HepG2 (cell line): ENCODE results near the gene MYH10. TPM values are rescaled to one million over a fixed set of nuclear protein-coding genes. Genes with fewer than 3 reads are reported as not detected.

ENCODE experiments used
- GATAD2A ChIP-seq: IDR thresholded peaks from 2 replicates; pipeline ENCODE4 v1.6.1; 2016
- HNRNPK ChIP-seq: fragments of 200-400 bp; formaldehyde crosslinking; IDR thresholded peaks from 2 replicates; pipeline ENCODE4 v1.6.1; 2018; ENCODE audit warnings: low read length, low read depth, moderate library complexity, mild to moderate bottlenecking; ENCODE audit not compliant: poor library complexity, severe bottlenecking
- KDM6A ChIP-seq: IDR thresholded peaks from 2 replicates; pipeline ENCODE4 v1.6.1; 2016; ENCODE audit warnings: low read depth
- KMT2B ChIP-seq: IDR thresholded peaks from 2 replicates; pipeline ENCODE4 v1.6.1; 2016; ENCODE audit warnings: missing genetic modification reagents, missing compliant biosample characterization
- MIER2 ChIP-seq: IDR thresholded peaks from 2 replicates; pipeline ENCODE4 v1.6.1; 2016; ENCODE audit warnings: missing biosample characterization, missing genetic modification reagents
- NCOA2 ChIP-seq: sonication (generic); formaldehyde crosslinking; IDR thresholded peaks from 2 replicates; pipeline ENCODE4 v1.8.0; 2022; ENCODE audit warnings: inconsistent platforms
- NCOR1 ChIP-seq: fragments of 200-600 bp; sonication (generic); IDR thresholded peaks from 2 replicates; pipeline ENCODE4 v1.7.0; 2017; ENCODE audit warnings: antibody characterized with exemption, low read length, borderline replicate concordance
- PAF1 ChIP-seq: IDR thresholded peaks from 2 replicates; pipeline ENCODE4 v1.6.1; 2016; ENCODE audit warnings: missing genetic modification reagents, missing compliant biosample characterization
- PCBP2 ChIP-seq: fragments of 200-400 bp; formaldehyde crosslinking; optimal IDR thresholded peaks from 2 replicates; pipeline ENCODE3; 2018; ENCODE audit warnings: low read length, low read depth; ENCODE audit not compliant: poor library complexity, severe bottlenecking
- RNF2 ChIP-seq: fragments of 450-650 bp; conservative IDR thresholded peaks from 2 replicates; pipeline ENCODE4 v1.6.1; 2016; ENCODE audit warnings: low read depth
- SMARCC2 ChIP-seq: fragments of 450-650 bp; IDR thresholded peaks from 2 replicates; pipeline ENCODE4 v1.6.1; 2017; ENCODE audit warnings: antibody characterized with exemption, mild to moderate bottlenecking
- SP2 ChIP-seq: sonication (generic); formaldehyde crosslinking; IDR thresholded peaks from 2 replicates; pipeline ENCODE4 v1.5.1; 2020; ENCODE audit warnings: mild to moderate bottlenecking, missing genetic modification reagents
- TOPORS ChIP-seq: sonication (generic); formaldehyde crosslinking; IDR thresholded peaks from 2 replicates; pipeline ENCODE4 v1.8.0; 2023; ENCODE audit warnings: mild to moderate bottlenecking, missing genetic modification reagents
- ZNF138 ChIP-seq: sonication (generic); formaldehyde crosslinking; IDR thresholded peaks from 2 replicates; pipeline ENCODE4 v1.5.0; 2020; ENCODE audit warnings: mild to moderate bottlenecking, low read depth, missing genetic modification reagents
- ZNF264 ChIP-seq: sonication (generic); formaldehyde crosslinking; IDR thresholded peaks from 2 replicates; pipeline ENCODE4 v1.4.0; 2020; ENCODE audit warnings: missing genetic modification reagents
- ZNF274 ChIP-seq: sonication (generic); formaldehyde crosslinking; IDR thresholded peaks from 2 replicates; pipeline ENCODE4 v1.5.1; 2020; ENCODE audit warnings: mild to moderate bottlenecking, missing genetic modification reagents
- polyA plus RNA-seq, 8 experiments: library from polyadenylated mRNA; depleted of rRNA in 3 of 8; stranded (reverse) in 7 of 8; unstranded in 1 of 8; fragments of >200 nt; fragmentation: Illumina TruSeq in 4 of 8; extraction: Trizol in 4 of 8; gene quantifications; 2 replicates each; pipeline versions ENCODE4 v1.2.1 to v1.2.3, GENCODE V29; 2011 to 2016; ENCODE audit warnings: low read depth in 4 of 8, missing spikeins in 1 of 8, mixed read lengths in 1 of 8; ENCODE audit not compliant: insufficient read depth in 1 of 8
- total RNA-seq, 5 experiments: library from RNA; depleted of rRNA; stranded (reverse); fragments of >200 nt; fragmentation: Illumina TruSeq; extraction: Trizol; gene quantifications; 2 replicates each; pipeline ENCODE4 v1.2.3, GENCODE V29; 2016; ENCODE audit warnings: low read depth in 1 of 5
- TF ChIP-seq, protein P1 (sequence below): IDR thresholded peaks from 2 replicates; pipeline ENCODE4 v1.6.1; 2016; ENCODE audit warnings: mild to moderate bottlenecking
- TF ChIP-seq, protein P2 (sequence below): sonication (generic); formaldehyde crosslinking; IDR thresholded peaks from 2 replicates; pipeline ENCODE4 v1.4.0; 2020; ENCODE audit warnings: missing genetic modification reagents
- TF ChIP-seq, protein P3 (sequence below): sonication (generic); formaldehyde crosslinking; IDR thresholded peaks from 2 replicates; pipeline ENCODE4 v1.9.0; 2022; ENCODE audit warnings: missing genetic modification reagents, mild to moderate bottlenecking, borderline replicate concordance
- TF ChIP-seq, protein P4 (sequence below): sonication (generic); formaldehyde crosslinking; IDR thresholded peaks from 2 replicates; pipeline ENCODE4 v1.8.1; 2022; ENCODE audit warnings: mild to moderate bottlenecking, missing genetic modification reagents
- TF ChIP-seq, protein P5 (sequence below): IDR thresholded peaks from 2 replicates; pipeline ENCODE4 v1.6.1; 2018; ENCODE audit warnings: missing genetic modification reagents, mild to moderate bottlenecking, missing compliant biosample characterization
- TF ChIP-seq, protein P6 (sequence below): sonication (generic); formaldehyde crosslinking; IDR thresholded peaks from 2 replicates; pipeline ENCODE4 v1.4.0; 2020; ENCODE audit warnings: missing genetic modification reagents, borderline replicate concordance

MYH10 gene
- total and polyA plus RNA-seq, 2 of the 13 experiments (the other 11 are each of a cell fraction or from before 2014, with no cell fraction given) = 43.4 to 68.6 TPM

DNA sequence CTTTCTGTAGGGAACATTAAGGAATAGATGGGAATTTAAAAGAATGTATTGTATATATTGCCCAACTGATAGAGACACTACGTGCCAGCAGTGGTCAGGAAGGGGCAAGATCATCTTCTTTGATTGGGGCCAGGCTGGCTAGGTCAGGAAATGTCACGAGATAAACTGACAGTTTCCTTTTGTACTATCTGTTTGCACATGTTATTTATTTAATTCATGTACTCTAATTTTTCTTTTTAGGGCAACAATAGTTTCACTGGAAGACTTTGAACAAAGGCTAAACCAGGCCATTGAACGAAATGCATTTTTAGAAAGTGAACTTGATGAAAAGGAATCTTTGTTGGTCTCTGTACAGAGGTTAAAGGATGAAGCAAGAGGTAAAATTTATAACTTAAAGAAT lies 182.2 kb downstream of the MYH10 start (continued):
- TF ChIP-seq, protein P1, sequence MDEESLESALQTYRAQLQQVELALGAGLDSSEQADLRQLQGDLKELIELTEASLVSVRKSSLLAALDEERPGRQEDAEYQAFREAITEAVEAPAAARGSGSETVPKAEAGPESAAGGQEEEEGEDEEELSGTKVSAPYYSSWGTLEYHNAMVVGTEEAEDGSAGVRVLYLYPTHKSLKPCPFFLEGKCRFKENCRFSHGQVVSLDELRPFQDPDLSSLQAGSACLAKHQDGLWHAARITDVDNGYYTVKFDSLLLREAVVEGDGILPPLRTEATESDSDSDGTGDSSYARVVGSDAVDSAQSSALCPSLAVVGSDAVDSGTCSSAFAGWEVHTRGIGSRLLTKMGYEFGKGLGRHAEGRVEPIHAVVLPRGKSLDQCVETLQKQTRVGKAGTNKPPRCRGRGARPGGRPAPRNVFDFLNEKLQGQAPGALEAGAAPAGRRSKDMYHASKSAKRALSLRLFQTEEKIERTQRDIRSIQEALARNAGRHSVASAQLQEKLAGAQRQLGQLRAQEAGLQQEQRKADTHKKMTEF (CRISPR knock-in tag) = 0 out of 2 replicates have a peak, but pooled peaks have one; percentile 40
- TF ChIP-seq ZNF264 (0 out of 2 replicates have a peak, but pooled peaks have one; percentile 55), SMARCC2 (no peak), PCBP2 (no peak), KMT2B (CRISPR knock-in tag) (no peak), KDM6A (CRISPR knock-in tag) (no peak), HNRNPK (no peak), NCOR1 (peak; percentile 55; the same call in 1 of the 2 replicates), TOPORS (CRISPR knock-in tag) (no peak), PAF1 (CRISPR knock-in tag) (no peak), ZNF274 (no peak), ZNF138 (CRISPR knock-in tag) (no peak), NCOA2 (CRISPR knock-in tag) (peak; percentile 84), SP2 (CRISPR knock-in tag) (no peak), RNF2 (no peak), MIER2 (CRISPR knock-in tag) (no peak), GATAD2A (CRISPR knock-in tag) (peak; percentile 73)
- TF ChIP-seq, protein P2, sequence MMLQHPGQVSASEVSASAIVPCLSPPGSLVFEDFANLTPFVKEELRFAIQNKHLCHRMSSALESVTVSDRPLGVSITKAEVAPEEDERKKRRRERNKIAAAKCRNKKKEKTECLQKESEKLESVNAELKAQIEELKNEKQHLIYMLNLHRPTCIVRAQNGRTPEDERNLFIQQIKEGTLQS (CRISPR knock-in tag) = no peak
- TF ChIP-seq, protein P3, sequence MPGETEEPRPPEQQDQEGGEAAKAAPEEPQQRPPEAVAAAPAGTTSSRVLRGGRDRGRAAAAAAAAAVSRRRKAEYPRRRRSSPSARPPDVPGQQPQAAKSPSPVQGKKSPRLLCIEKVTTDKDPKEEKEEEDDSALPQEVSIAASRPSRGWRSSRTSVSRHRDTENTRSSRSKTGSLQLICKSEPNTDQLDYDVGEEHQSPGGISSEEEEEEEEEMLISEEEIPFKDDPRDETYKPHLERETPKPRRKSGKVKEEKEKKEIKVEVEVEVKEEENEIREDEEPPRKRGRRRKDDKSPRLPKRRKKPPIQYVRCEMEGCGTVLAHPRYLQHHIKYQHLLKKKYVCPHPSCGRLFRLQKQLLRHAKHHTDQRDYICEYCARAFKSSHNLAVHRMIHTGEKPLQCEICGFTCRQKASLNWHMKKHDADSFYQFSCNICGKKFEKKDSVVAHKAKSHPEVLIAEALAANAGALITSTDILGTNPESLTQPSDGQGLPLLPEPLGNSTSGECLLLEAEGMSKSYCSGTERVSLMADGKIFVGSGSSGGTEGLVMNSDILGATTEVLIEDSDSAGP (CRISPR knock-in tag) = no peak
- TF ChIP-seq, protein P4, sequence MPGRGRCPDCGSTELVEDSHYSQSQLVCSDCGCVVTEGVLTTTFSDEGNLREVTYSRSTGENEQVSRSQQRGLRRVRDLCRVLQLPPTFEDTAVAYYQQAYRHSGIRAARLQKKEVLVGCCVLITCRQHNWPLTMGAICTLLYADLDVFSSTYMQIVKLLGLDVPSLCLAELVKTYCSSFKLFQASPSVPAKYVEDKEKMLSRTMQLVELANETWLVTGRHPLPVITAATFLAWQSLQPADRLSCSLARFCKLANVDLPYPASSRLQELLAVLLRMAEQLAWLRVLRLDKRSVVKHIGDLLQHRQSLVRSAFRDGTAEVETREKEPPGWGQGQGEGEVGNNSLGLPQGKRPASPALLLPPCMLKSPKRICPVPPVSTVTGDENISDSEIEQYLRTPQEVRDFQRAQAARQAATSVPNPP (CRISPR knock-in tag) = no peak
- TF ChIP-seq, protein P5, sequence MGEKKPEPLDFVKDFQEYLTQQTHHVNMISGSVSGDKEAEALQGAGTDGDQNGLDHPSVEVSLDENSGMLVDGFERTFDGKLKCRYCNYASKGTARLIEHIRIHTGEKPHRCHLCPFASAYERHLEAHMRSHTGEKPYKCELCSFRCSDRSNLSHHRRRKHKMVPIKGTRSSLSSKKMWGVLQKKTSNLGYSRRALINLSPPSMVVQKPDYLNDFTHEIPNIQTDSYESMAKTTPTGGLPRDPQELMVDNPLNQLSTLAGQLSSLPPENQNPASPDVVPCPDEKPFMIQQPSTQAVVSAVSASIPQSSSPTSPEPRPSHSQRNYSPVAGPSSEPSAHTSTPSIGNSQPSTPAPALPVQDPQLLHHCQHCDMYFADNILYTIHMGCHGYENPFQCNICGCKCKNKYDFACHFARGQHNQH (CRISPR knock-in tag) = 0 out of 2 replicates have a peak, but pooled peaks have one; percentile 28
- TF ChIP-seq, protein P6, sequence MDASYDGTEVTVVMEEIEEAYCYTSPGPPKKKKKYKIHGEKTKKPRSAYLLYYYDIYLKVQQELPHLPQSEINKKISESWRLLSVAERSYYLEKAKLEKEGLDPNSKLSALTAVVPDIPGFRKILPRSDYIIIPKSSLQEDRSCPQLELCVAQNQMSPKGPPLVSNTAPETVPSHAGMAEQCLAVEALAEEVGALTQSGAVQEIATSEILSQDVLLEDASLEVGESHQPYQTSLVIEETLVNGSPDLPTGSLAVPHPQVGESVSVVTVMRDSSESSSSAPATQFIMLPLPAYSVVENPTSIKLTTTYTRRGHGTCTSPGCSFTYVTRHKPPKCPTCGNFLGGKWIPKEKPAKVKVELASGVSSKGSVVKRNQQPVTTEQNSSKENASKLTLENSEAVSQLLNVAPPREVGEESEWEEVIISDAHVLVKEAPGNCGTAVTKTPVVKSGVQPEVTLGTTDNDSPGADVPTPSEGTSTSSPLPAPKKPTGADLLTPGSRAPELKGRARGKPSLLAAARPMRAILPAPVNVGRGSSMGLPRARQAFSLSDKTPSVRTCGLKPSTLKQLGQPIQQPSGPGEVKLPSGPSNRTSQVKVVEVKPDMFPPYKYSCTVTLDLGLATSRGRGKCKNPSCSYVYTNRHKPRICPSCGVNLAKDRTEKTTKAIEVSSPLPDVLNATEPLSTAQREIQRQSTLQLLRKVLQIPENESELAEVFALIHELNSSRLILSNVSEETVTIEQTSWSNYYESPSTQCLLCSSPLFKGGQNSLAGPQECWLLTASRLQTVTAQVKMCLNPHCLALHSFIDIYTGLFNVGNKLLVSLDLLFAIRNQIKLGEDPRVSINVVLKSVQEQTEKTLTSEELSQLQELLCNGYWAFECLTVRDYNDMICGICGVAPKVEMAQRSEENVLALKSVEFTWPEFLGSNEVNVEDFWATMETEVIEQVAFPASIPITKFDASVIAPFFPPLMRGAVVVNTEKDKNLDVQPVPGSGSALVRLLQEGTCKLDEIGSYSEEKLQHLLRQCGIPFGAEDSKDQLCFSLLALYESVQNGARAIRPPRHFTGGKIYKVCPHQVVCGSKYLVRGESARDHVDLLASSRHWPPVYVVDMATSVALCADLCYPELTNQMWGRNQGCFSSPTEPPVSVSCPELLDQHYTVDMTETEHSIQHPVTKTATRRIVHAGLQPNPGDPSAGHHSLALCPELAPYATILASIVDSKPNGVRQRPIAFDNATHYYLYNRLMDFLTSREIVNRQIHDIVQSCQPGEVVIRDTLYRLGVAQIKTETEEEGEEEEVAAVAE (CRISPR knock-in tag) = 0 out of 2 replicates have a peak, but pooled peaks have one; percentile 32
